CD4-positive, alpha-beta T cell treated with Interleukin-12 subunit alpha and Interleukin-12 subunit beta, for 1 hour (primary cell): ENCODE measurements around the gene TRIM49.
"Not testable (repeated sequence)": the region's sequence is repeated elsewhere in the genome, so short reads cannot be mapped to it uniquely, and the experiment has no call there.

Experiments
- DNase-seq: peaks from one replicate; pipeline ENCODE4 v3.0.0-alpha.2; 2020

Gene TRIM49, protein sequence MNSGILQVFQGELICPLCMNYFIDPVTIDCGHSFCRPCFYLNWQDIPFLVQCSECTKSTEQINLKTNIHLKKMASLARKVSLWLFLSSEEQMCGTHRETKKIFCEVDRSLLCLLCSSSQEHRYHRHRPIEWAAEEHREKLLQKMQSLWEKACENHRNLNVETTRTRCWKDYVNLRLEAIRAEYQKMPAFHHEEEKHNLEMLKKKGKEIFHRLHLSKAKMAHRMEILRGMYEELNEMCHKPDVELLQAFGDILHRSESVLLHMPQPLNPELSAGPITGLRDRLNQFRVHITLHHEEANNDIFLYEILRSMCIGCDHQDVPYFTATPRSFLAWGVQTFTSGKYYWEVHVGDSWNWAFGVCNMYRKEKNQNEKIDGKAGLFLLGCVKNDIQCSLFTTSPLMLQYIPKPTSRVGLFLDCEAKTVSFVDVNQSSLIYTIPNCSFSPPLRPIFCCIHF

DNA sequence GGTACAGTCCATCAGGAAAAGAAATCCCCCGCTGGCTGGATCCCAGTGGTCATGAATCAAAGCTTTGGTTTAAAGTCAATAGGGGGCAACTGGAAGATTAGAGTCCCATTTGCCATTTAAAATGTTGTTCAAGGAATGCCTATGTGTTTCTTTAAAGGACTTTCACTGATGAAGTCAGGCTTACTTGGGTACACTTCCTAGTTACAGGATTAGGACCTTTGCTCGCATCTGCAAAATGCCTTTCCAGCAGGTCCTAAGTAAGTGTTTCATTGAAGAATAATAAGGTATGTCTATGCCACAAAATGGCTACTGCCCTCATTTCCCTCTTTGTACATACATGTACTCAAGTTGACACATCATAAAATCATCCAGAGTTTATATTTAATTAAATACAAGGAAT lies at the start of gene TRIM49:
Gene TRIM49, minus strand, starts transcription at position 101 of the 400 bp plus-strand sequence. CDS start 4,106 bp downstream, outside the sequence.
- not testable (repeated sequence) for DNase-seq

DNA sequence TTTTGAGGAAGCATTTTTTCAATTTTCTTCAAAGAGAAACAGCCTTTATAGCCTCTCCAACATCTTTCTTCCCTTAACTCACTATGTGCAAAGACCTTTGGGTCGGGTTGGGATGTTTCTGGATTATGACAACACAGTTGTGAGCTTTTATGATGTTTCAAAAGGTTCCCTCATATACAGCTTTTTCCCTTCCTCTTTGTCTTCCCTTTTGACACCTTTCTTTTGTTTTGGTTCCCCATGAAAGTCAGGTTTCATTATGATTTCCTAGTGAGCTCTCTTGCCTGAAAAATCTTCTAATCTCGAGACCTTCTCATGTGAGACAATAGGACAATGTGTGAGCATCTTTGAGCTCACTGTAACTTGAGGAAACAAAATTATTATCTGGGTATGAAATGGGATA lies 18.3 kb upstream of the TRIM49 start:
- not testable (repeated sequence) for DNase-seq

DNA sequence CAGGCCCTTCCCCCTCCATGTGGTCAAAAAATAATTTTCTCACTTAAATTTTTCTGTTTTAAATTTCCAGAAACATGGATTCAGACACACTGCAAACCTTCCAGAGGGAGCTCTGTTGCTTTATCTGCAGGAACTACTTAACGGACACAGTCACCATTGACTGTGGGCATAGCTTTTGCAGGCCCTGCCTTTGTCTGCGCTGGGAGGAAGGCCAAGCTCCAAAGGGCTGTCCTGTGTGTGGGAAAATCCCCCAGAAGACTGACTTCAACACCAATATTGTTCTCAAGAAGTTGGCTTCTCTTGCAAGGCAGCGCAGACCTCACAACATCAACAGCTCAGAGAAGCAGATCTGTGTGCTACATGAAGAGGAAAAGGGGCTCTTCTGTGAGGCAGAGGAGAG lies 11.6 kb upstream of the TRIM49 start:
- not testable (repeated sequence) for DNase-seq

DNA sequence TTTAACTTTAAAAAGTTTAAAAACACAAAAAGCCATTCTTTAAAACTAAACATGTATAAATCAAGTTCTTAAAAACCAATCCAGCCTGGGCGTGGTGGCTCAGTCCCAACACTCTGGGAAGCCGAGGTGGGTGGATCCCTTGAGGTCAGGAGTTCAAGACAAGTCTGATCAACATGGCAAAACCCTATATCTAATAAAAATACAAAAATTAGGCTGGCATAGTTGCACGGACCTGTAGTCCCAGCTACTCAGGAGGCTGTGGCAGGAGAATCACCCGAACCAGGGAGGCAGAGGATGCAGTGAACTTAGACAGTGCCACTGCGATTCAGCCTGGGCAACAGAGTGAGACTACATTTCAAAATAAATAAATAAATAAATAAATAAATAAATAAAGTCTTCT lies 5.2 kb upstream of the TRIM49 start:
- not testable (repeated sequence) for DNase-seq

DNA sequence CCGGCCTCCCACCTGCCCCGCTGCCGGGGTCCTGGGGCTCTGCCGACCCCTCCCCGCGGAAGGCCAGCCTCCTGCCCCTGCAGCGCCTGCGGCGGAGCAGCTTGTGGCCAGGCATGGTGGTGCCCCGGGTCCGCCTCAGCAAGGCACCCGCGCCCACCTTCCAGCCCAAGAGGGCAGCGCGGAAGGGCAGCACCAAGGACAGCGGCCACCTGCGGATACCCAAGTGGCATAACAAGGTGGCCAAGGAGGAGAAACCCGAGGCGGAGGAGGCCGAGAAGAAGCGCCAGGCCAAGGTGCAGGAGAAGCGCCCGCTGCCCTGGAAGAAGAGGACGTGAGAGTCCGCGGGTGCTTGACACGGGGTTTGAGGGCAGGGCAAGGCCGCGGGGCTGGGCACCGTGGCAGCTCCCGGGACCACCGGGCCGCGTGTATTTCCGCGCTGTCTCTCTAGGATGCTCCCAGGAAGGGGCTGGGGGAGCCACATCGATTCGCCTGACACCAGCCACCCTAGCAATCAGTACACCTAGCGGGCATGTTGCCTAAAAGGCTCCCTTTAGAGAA lies 20.8 kb downstream of the TRIM49 start:
- DNase-seq, result not testable (repeated sequence)

DNA sequence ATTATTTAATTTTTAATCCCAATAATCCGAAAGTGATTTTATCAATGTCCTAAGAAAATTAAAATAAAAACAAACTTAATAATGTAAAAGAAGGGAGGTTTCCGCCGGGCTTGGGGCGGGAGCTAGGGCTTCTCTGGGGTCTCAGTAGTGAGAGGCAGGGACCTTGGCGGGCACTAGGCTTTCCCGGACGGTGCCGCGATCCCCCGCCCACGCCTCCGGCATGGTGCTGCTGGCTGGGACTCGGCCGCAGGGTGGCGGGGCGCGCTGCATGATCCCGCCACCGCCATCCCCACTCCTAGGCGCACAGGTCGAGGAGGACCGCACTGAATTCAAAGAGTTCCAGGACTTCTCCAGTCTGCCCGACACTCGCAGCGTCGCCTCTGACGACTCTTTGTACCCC lies 22.6 kb downstream of the TRIM49 start:
- DNase-seq, result not testable (repeated sequence)

DNA sequence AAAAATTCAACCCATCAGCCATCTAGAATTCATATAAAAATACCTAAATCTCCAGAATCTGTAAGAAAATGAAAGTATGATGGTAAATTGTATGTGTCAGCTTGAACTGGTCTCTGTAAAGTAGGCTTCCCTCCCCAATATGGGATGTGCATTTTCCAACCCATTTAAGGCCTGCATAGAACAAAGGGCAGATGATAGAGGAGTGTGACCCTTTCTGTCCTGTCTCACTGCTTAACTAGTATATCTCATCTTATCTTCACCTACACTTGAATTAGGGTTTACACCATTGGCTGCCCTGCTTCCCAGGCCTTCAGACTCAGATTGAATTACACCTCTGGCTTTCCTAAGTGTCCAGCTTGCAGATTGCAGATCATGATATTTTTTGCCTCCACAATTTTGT lies 57.6 kb downstream of the TRIM49 start:
- not testable (repeated sequence) for DNase-seq
